HCT116 (cell line): Measurements from ENCODE around the gene ABHD1. TPM values are rescaled to one million over a fixed set of nuclear protein-coding genes. Genes with fewer than 3 reads are reported as not detected.

Source experiments
- ATAC-seq: fragments of 200-7000 bp; cut with Tn5 transposase; 2 replicates; pipeline ENCODE4 v1.9.1; 2020; ENCODE audit warnings: mild to moderate bottlenecking, moderate library complexity
- BruUV-seq: library from RNA; stranded (reverse); fragments of 400-500 nt; replicated peaks from 2 replicates; lab custom pipeline; 2021; lab: Mats Ljungman, UMichigan
- CTCF ChIA-PET: fragments of 300-600 bp; sonication (Branson Sonifier 250); formaldehyde crosslinking; loops from one replicate; lab custom pipeline; 2021; ENCODE audit warnings: antibody characterized with exemption; lab: Charles Lee
- POLR2A ChIA-PET: fragments of 300-600, 350-600 bp; sonication (Branson Sonifier 250); formaldehyde crosslinking; loops from one replicate; lab custom pipeline; 2021; ENCODE audit warnings: antibody characterized with exemption; lab: Charles Lee
- RAD21 ChIA-PET, 2 experiments: fragments of 300-600 bp; sonication (Branson Sonifier 250); formaldehyde crosslinking; loops; one replicate each; lab custom pipeline; 2023; ENCODE audit warnings: low total read pairs in 2 of 2; ENCODE audit not compliant: uncharacterized antibody in 2 of 2, unreplicated experiment in 2 of 2, low non-redundant PET in 1 of 2; lab: Charles Lee
- DNase-seq: peaks from one replicate; pipeline ENCODE4 v3.0.0-alpha.2; 2010; ENCODE audit warnings: low read depth, low spot score
- H2AFZ ChIP-seq: fragments of 200-600 bp; shearing (Covaris generic), sonication (generic); 2 replicates; pipeline ENCODE4 v1.6.1; 2017; ENCODE audit warnings: low read depth, mixed run types, mixed read lengths, antibody characterized with exemption, low read length; ENCODE audit not compliant: poor library complexity, severe bottlenecking
- H3K27ac ChIP-seq: 2 replicates; pipeline ENCODE4 v1.5.1; 2012; ENCODE audit warnings: low read depth, low read length
- H3K27me3 ChIP-seq: fragments of 200-600 bp; sonication (generic); 2 replicates; pipeline ENCODE4 v1.6.1; 2016; ENCODE audit warnings: mixed run types, low read length, mixed read lengths; ENCODE audit not compliant: insufficient read depth
- H3K36me3 ChIP-seq, 2 experiments: fragments of 200-500 bp in 1 of 2; fragments of 200-600 bp in 1 of 2; sonication (Bioruptor generic) in 1 of 2; sonication (generic) in 1 of 2; 2 replicates each; pipeline versions ENCODE4 v1.5.1 to v1.6.1; 2014 to 2016; ENCODE audit warnings: low read length in 2 of 2, inconsistent platforms in 1 of 2, mixed read lengths in 1 of 2, mixed run types in 1 of 2; ENCODE audit not compliant: insufficient read depth in 2 of 2, control insufficient read depth in 1 of 2
- H3K4me1 ChIP-seq, 2 experiments: fragments of 200-600 bp in 1 of 2; sonication (generic) in 1 of 2; 2 replicates each; pipeline versions ENCODE4 v1.5.1 to v1.6.1; 2012 to 2017; ENCODE audit warnings: low read length in 2 of 2, inconsistent platforms in 1 of 2, mild to moderate bottlenecking in 1 of 2, mixed read lengths in 1 of 2, mixed run types in 1 of 2, moderate library complexity in 1 of 2; ENCODE audit not compliant: insufficient read depth in 2 of 2, control insufficient read depth in 1 of 2
- H3K4me2 ChIP-seq: fragments of 200-600 bp; sonication (generic); 2 replicates; pipeline ENCODE4 v1.6.1; 2017; ENCODE audit warnings: mixed run types, low read length, mixed read lengths
- H3K4me3 ChIP-seq, 2 experiments: fragments of 200-600 bp in 1 of 2; sonication (generic) in 1 of 2; replicated peaks in 1 of 2; 2 replicates each; pipeline ENCODE4 v1.5.1; 2011 to 2016; ENCODE audit warnings: low read length in 2 of 2, control low read depth in 1 of 2, low read depth in 1 of 2, mild to moderate bottlenecking in 1 of 2, mixed read lengths in 1 of 2, mixed run types in 1 of 2
- H3K79me2 ChIP-seq: fragments of 200-600 bp; sonication (generic); 2 replicates; pipeline ENCODE4 v1.6.1; 2017; ENCODE audit warnings: mild to moderate bottlenecking, mixed run types, low read length, moderate library complexity, mixed read lengths; ENCODE audit not compliant: insufficient read depth
- H3K9ac ChIP-seq: fragments of 200-600 bp; sonication (generic); 2 replicates; pipeline ENCODE4 v1.6.1; 2016; ENCODE audit warnings: low read length, mixed read lengths
- H3K9me2 ChIP-seq: fragments of 200-600 bp; sonication (generic), shearing (Covaris generic); 2 replicates; pipeline ENCODE4 v1.6.1; 2017; ENCODE audit warnings: mixed run types, mild to moderate bottlenecking, moderate library complexity; ENCODE audit not compliant: insufficient read depth
- H3K9me3 ChIP-seq, 2 experiments: fragments of 200-500 bp in 1 of 2; fragments of 200-600 bp in 1 of 2; sonication (Bioruptor generic) in 1 of 2; sonication (generic) in 1 of 2; 2 replicates each; pipeline ENCODE4 v1.6.1; 2014 to 2017; ENCODE audit warnings: low read length in 2 of 2, mixed read lengths in 2 of 2, inconsistent platforms in 1 of 2, low read depth in 1 of 2, mild to moderate bottlenecking in 1 of 2, mixed run types in 1 of 2, moderate library complexity in 1 of 2; ENCODE audit not compliant: control insufficient read depth in 1 of 2, insufficient read depth in 1 of 2
- H4K20me1 ChIP-seq: fragments of 200-600 bp; sonication (generic), shearing (Covaris generic); 2 replicates; pipeline ENCODE4 v1.6.1; 2017; ENCODE audit warnings: mixed run types, mild to moderate bottlenecking, moderate library complexity; ENCODE audit not compliant: insufficient read depth
- CBX3 ChIP-seq: IDR thresholded peaks from 2 replicates; pipeline ENCODE4 v1.6.1; 2012; ENCODE audit warnings: low read depth
- EGR1 ChIP-seq: IDR thresholded peaks from 2 replicates; pipeline ENCODE4 v1.6.1; 2012; ENCODE audit warnings: low read depth
- ELF1 ChIP-seq: IDR thresholded peaks from 2 replicates; pipeline ENCODE4 v1.6.1; 2012; ENCODE audit warnings: low read depth, borderline replicate concordance
- EZH2phosphoT487 ChIP-seq: fragments of 200-600 bp; IDR thresholded peaks from 2 replicates; pipeline ENCODE4 v1.6.1; 2018; ENCODE audit warnings: antibody characterized with exemption, borderline replicate concordance
- FOSL1 ChIP-seq: IDR thresholded peaks from 2 replicates; pipeline ENCODE4 v1.6.1; 2012; ENCODE audit warnings: low read depth
- POLR2AphosphoS5 ChIP-seq: IDR thresholded peaks from 2 replicates; pipeline ENCODE4 v1.6.1; 2011; ENCODE audit warnings: mild to moderate bottlenecking, low read depth, low read length, moderate library complexity
- RAD21 ChIP-seq: IDR thresholded peaks from 2 replicates; pipeline ENCODE4 v1.6.1; 2012; ENCODE audit warnings: low read depth, mild to moderate bottlenecking
- SIN3A ChIP-seq: IDR thresholded peaks from 2 replicates; pipeline ENCODE4 v1.6.1; 2012; ENCODE audit warnings: low read depth
- SP1 ChIP-seq: IDR thresholded peaks from 2 replicates; pipeline ENCODE4 v1.6.1; 2012; ENCODE audit warnings: low read depth
- SRF ChIP-seq: IDR thresholded peaks from 2 replicates; pipeline ENCODE4 v1.6.1; 2012; ENCODE audit warnings: low read depth
- ZNF274 ChIP-seq: fragments of 200-500 bp; sonication (Bioruptor generic); IDR thresholded peaks from 2 replicates; pipeline ENCODE4 v1.6.1; 2014; ENCODE audit warnings: mild to moderate bottlenecking, low read depth, low read length, inconsistent platforms
- intact Hi-C: fragments of 100-400 bp; cut with micrococcal nuclease; formaldehyde crosslinking; loops from 2 replicates; pipeline ENCODE4 v1.10.0; 2022
- total RNA-seq: library from RNA; stranded (reverse); gene quantifications from one replicate; pipeline ENCODE4 v1.2.1, GENCODE V29; 2021; ENCODE audit not compliant: unreplicated experiment
- TF ChIP-seq, protein P1 (sequence below): IDR thresholded peaks from 2 replicates; pipeline ENCODE4 v1.6.1; 2011; ENCODE audit warnings: mild to moderate bottlenecking, low read length, moderate library complexity; ENCODE audit not compliant: insufficient replicate concordance; ENCODE audit errors: extremely low read depth
- TF ChIP-seq, protein P2 (sequence below): IDR thresholded peaks from 2 replicates; pipeline ENCODE4 v1.6.1; 2012
- TF ChIP-seq, protein P3 (sequence below), 3 experiments: fragments of 200-600 bp in 1 of 3; sonication (generic) in 1 of 3; IDR thresholded peaks in 2 of 3; conservative IDR thresholded peaks in 1 of 3; 2 replicates each; pipeline ENCODE4 v1.5.1; 2012 to 2017; ENCODE audit warnings: low read depth in 2 of 3, low read length in 2 of 3, antibody characterized with exemption in 1 of 3, borderline replicate concordance in 1 of 3, control low read depth in 1 of 3, mild to moderate bottlenecking in 1 of 3, mixed read lengths in 1 of 3, mixed run types in 1 of 3, moderate library complexity in 1 of 3; ENCODE audit not compliant: insufficient read depth in 1 of 3

Gene ABHD1
- total RNA-seq, 1 experiment from 2014 or later: not detected

DNA sequence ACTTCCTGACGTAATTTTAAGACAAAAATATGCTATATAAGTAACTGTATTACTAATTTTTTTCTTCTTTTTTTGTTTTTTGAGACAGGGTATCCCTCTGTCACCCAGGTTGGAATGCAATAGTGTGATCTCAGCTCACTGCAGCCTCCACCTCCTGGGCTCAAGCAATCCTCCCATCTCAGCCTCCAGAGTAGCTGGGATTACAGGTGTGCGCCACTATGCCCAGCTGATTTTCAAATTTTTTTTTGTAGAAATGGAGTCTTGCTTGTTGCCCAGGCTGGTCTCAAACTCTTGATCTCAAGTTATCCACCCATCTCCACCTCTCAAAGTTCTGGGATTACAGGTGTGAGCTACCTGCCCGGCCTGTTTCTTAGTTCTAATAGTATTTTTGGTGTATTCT, 54.9 kb downstream of the ABHD1 start:
- POLR2A ChIA-PET: no interaction called here
- H3K9me2 ChIP-seq: no peaks in the 10 kb centered on the region
- H3K36me3 ChIP-seq: no peaks in the 10 kb centered on the region
- H3K4me3 ChIP-seq: no peak overlapping the region
- BruUV-seq: no TSS peak
- RAD21 ChIA-PET: no interaction called here
- TF ChIP-seq, protein P1, sequence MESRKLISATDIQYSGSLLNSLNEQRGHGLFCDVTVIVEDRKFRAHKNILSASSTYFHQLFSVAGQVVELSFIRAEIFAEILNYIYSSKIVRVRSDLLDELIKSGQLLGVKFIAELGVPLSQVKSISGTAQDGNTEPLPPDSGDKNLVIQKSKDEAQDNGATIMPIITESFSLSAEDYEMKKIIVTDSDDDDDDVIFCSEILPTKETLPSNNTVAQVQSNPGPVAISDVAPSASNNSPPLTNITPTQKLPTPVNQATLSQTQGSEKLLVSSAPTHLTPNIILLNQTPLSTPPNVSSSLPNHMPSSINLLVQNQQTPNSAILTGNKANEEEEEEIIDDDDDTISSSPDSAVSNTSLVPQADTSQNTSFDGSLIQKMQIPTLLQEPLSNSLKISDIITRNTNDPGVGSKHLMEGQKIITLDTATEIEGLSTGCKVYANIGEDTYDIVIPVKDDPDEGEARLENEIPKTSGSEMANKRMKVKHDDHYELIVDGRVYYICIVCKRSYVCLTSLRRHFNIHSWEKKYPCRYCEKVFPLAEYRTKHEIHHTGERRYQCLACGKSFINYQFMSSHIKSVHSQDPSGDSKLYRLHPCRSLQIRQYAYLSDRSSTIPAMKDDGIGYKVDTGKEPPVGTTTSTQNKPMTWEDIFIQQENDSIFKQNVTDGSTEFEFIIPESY: no peak
- TF ChIP-seq EGR1 (no peak), ELF1 (no peak)
- intact Hi-C loops: no loop called here
- no peak overlapping the region for H2AFZ ChIP-seq
- no peak for ATAC-seq
- no peaks in the 10 kb centered on the region for H3K4me1 ChIP-seq
- no peak overlapping the region for H3K9ac ChIP-seq
- H3K27ac ChIP-seq: no peak overlapping the region
- H3K9me3 ChIP-seq: no peaks in the 10 kb centered on the region
- DNase-seq: no peak
- peaks cover 16% of the 10 kb centered on the region; the same call in 1 of the 2 replicates for H3K27me3 ChIP-seq
- H3K79me2 ChIP-seq: no peaks in the 10 kb centered on the region
- H4K20me1 ChIP-seq: no peaks in the 10 kb centered on the region
- no peak overlapping the region for H3K4me2 ChIP-seq
- CTCF ChIA-PET: no interaction called here

DNA sequence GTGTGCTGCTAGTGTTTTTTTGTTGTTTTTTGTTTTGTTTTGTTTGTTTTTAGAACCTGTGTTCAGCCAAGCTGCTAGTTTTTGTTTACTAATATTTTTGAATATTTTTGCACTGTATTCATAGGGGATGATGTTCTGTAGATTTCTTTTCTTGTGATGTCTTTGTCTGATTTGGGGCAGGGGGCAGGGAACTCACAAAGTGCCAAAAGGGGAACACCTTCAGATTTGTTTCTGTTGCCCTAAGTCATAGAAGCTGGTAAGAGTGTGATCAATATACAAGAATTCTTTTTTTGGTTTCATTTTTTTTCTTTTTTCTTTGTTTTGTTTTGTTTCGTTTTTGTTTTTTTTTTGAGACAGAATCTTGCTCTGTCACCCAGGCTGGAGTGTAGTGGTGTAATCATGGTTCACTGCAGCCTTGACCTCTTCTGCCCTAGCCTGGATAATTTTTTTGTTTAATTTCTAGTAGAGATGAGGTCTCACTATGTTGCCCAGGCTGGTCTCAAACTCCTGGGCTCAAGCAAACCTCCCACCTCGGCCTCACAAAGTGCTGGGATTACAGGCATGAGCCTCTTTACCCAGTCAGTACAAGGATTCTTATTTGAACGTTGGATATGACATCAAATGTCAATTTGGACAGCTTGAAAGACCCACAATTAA, 55.9 kb downstream of the ABHD1 start:
- Histone ChIP-seq H3K79me2 (no peaks in the 10 kb centered on the region), H4K20me1 (no peaks in the 10 kb centered on the region), H2AFZ (no peak overlapping the region), H3K27me3 (peaks cover 9% of the 10 kb centered on the region; the same call in 1 of the 2 replicates), H3K9me3 (no peaks in the 10 kb centered on the region), H3K4me1 (no peaks in the 10 kb centered on the region), H3K4me2 (no peak overlapping the region), H3K36me3 (no peaks in the 10 kb centered on the region), H3K27ac (no peak overlapping the region), H3K9ac (no peak overlapping the region), H3K4me3 (no peak overlapping the region)
- RAD21 ChIA-PET: no interaction called here
- CTCF ChIA-PET: interaction anchor here (1.0 to 1.1 kb wide), 2 partner anchors 10 to 12 kb away, joined by 3 read pairs; no protein-coding TSS in a partner anchor
- intact Hi-C loops: no loop called here
- no peak for ATAC-seq
- TF ChIP-seq ZNF274 (no peak), RAD21 (no peak), SP1 (no peak), CBX3 (no peak), SIN3A (no peak), EZH2phosphoT487 (no peak), SRF (no peak), FOSL1 (no peak), POLR2AphosphoS5 (no peak)
- TF ChIP-seq, protein P2, sequence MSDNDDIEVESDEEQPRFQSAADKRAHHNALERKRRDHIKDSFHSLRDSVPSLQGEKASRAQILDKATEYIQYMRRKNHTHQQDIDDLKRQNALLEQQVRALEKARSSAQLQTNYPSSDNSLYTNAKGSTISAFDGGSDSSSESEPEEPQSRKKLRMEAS: no peak
- TF ChIP-seq, protein P3, sequence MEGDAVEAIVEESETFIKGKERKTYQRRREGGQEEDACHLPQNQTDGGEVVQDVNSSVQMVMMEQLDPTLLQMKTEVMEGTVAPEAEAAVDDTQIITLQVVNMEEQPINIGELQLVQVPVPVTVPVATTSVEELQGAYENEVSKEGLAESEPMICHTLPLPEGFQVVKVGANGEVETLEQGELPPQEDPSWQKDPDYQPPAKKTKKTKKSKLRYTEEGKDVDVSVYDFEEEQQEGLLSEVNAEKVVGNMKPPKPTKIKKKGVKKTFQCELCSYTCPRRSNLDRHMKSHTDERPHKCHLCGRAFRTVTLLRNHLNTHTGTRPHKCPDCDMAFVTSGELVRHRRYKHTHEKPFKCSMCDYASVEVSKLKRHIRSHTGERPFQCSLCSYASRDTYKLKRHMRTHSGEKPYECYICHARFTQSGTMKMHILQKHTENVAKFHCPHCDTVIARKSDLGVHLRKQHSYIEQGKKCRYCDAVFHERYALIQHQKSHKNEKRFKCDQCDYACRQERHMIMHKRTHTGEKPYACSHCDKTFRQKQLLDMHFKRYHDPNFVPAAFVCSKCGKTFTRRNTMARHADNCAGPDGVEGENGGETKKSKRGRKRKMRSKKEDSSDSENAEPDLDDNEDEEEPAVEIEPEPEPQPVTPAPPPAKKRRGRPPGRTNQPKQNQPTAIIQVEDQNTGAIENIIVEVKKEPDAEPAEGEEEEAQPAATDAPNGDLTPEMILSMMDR (IDR thresholded peaks at IDR 0.05 in 2 of 3, conservative IDR thresholded peaks at IDR 0.05 in 1 of 3; ENCODE audit: borderline replicate concordance in 1 of 3, insufficient read depth in 1 of 3, low read depth in 2 of 3, low read length in 2 of 3): no peak
- TF ChIP-seq, all 23 proteins: peak for 0
- POLR2A ChIA-PET: no interaction called here
- H3K9me2 ChIP-seq: no peaks in the 10 kb centered on the region
- BruUV-seq: no TSS peak
- no peak for DNase-seq
